GM12875 (cell line): ENCODE measurements around the gene F2.

ENCODE experiments used
- H3K4me3 ChIP-seq: one replicate; pipeline ENCODE4 v1.5.1; 2011; ENCODE audit warnings: low read depth, low read length, control low read depth
- TF ChIP-seq, protein P1 (sequence below): IDR thresholded peaks from 2 replicates; pipeline ENCODE4 v1.5.1; 2011; ENCODE audit warnings: low read depth, mild to moderate bottlenecking, control low read depth, inconsistent platforms, low read length, moderate library complexity, borderline replicate concordance; ENCODE audit not compliant: insufficient read depth

F2 gene

DNA sequence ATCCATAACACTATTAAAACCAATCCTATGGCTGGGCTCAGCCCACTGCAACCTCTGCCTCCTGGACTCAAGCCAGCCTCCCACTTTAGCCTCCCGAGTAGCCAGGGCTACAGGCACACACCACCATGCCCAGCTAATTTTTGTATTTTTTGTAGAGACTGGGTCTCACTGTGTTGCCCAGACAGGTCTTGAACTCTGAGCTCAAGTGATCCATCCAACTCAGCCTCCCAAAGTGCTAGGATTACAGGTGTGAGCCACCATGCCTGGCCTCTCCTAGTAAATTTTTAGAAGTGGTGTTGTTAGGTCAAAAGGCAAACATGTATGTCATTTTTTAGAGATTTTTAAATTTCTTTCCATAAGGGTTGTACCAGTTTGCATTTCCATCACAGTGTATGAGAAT is 14.2 kb downstream of the F2 start:
- H3K4me3 ChIP-seq = no peak overlapping the region
- TF ChIP-seq, protein P1, sequence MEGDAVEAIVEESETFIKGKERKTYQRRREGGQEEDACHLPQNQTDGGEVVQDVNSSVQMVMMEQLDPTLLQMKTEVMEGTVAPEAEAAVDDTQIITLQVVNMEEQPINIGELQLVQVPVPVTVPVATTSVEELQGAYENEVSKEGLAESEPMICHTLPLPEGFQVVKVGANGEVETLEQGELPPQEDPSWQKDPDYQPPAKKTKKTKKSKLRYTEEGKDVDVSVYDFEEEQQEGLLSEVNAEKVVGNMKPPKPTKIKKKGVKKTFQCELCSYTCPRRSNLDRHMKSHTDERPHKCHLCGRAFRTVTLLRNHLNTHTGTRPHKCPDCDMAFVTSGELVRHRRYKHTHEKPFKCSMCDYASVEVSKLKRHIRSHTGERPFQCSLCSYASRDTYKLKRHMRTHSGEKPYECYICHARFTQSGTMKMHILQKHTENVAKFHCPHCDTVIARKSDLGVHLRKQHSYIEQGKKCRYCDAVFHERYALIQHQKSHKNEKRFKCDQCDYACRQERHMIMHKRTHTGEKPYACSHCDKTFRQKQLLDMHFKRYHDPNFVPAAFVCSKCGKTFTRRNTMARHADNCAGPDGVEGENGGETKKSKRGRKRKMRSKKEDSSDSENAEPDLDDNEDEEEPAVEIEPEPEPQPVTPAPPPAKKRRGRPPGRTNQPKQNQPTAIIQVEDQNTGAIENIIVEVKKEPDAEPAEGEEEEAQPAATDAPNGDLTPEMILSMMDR = no peak

DNA sequence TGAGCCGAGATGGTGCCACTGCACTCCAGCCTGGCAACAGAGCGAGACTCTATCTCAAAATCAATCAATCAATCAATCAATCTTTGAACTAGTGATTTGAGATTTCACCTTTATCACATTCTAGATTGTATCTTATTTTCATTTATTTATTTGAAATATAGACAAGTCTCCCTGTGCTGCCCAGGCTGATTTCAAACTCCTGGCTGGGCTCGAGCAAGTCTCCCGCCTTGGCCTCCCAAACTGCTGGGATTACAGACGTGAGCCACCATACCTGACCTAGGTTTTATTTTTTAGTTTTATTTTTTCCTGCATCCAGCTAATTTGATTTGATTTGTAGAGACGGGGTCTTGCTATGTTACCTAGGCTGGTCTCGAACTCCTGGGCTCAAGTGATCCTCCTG is 17.1 kb downstream of the F2 start:
- TF ChIP-seq, protein P1 = no peak
- no peak overlapping the region for H3K4me3 ChIP-seq

DNA sequence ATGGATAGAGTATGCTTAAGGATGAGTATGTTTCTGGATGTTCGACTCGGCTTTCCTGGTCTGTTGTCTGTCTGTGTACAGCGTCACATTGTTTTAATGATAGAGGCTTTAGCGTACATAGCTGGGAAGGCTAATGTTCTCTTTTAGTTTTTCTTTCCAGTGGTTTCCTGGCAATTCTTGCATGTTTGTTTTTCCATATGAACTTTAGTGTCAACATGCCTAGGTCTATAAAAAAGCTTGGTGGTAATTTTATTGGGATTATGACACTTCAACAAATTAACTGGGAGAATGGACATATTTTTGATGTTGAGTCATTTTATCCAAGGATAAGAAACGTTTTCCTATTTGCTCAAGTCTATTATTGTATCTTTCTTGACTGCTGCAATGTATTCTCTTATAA is 17.6 kb downstream of the F2 start:
- H3K4me3 ChIP-seq = no peak overlapping the region
- TF ChIP-seq, protein P1 = no peak

DNA sequence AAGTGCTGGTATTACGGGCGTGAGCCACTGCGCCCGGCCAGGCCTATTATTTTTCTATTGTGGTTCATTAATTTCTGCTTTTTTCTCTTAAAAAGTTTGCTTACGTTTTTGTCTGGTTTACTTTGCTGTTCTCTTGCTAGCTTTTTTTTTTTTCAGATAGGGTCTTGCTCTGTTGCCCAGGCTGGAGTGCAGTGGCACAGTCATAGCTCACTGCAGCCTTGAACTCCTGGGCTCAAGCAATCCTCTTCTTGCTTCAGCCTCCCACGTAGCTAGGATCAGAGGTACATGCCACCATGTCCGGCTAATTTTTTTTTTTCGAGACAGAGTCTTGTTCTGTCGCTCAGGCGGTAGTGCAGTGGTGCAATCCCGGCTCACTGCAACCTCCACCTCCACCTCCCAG is 18.7 kb downstream of the F2 start:
- no peak overlapping the region for H3K4me3 ChIP-seq
- TF ChIP-seq, protein P1 = no peak

- TF ChIP-seq, protein P1 = no peak
- no peak overlapping the region for H3K4me3 ChIP-seq
These were observed 19.9 kb downstream of the F2 start for GRCh38 chr11:46738887-46739286.

DNA sequence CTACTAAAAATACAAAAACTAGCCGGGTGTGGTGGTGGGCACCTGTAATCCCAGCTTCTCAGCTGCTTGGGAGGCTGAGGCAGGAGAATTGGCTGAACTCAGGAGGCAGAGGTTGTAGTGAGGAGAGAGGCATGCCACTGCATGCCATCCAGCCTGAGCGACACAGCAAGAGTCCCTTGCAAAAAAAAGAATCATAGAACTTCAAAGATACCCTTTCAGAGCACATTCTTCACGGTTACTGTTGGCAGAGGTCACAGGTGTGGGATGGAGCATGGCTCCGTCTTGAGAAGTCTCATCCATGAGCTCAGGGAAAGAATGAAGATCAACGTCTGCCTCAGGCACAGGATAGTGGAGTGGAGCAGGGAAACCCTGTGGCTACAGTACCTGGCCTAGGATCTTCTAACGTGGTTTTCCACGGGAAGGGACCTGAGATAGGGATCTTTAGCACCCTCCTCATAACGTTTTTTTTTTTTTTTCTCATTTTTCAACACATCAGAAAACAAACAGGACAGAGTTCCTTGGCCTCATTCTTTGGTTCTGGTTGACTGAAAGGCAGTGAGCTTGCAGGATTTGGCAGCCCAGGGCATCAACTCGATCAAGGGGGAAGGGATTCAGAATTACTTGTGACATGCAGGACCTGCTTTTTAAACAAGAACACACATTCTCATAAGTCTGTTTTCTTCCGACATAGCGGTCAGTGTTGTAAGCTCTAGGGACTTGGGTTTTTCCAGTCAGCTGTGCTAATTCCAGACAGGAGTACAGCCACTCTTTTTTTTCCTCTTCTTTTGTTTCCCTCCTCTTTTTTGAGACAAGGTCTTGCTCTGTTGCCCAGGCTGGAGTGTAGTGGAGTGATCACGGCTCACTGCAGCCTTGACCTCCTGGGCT is 22.8 kb downstream of the F2 start:
- TF ChIP-seq, protein P1 = no peak

DNA sequence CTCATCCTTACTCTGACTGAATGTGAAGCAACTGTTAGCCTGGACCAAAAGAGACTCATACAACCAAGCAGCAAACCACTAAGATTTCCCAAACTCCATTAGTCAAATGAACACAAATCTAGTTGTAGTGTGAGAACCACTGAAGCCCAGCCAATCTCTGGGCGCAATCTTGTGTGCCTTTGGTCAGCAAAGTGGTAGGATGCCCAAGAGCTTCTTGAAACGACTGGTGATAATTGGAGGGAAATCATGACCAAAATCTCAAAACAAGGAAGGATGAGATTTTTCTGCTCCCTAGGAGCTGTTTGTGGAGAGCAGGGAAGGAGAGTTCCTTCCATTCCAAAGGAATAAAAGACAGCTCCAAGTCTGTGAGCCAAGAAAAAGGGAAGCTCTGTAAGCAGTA is 24.0 kb downstream of the F2 start:
- no peak overlapping the region for H3K4me3 ChIP-seq
- TF ChIP-seq, protein P1 = no peak

More for the DNA sequence above, 22.8 kb downstream of the F2 start:
- no peak overlapping the region for H3K4me3 ChIP-seq
